ENCODE measurements around the gene NRROS.
A peak's percentile ranks its signal among the peaks of the same experiment; 100 is the strongest.
"Not testable (repeated sequence)": the region's sequence is repeated elsewhere in the genome, so short reads cannot be mapped to it uniquely, and the experiment has no call there.

Gene NRROS

GRCh38 chr3:196639483-196640296 is at the start of gene NRROS:
Gene NRROS, plus strand, starts transcription at chr3:196639694. Its CDS starts 14,846 bp downstream, at chr3:196654540.
- DNase-seq (ENCODE audit: low spot score), result peak; percentile 24

- no peak for DNase-seq (ENCODE audit: low spot score)
Observed at GRCh38 chr3:196590279-196590678, 49.2 kb upstream of the NRROS start.

- no peak for DNase-seq (ENCODE audit: low spot score)
Observed at GRCh38 chr3:196596355-196596754, 43.1 kb upstream of the NRROS start.

GRCh38 chr3:196597971-196598733 is 41.3 kb upstream of the NRROS start:
- not testable (repeated sequence) for DNase-seq (ENCODE audit: low spot score)

- no peak for DNase-seq (ENCODE audit: low spot score)
Observed at GRCh38 chr3:196599734-196600128, 39.8 kb upstream of the NRROS start.

GRCh38 chr3:196600359-196600758 is 39.1 kb upstream of the NRROS start:
- DNase-seq (ENCODE audit: low spot score), result no peak

GRCh38 chr3:196602673-196603072 is 36.8 kb upstream of the NRROS start:
- DNase-seq (ENCODE audit: low spot score), result no peak

- DNase-seq (ENCODE audit: low spot score), result no peak
Observed at GRCh38 chr3:196603683-196604082, 35.8 kb upstream of the NRROS start.

GRCh38 chr3:196604548-196604947 is 34.9 kb upstream of the NRROS start:
- DNase-seq (ENCODE audit: low spot score), result no peak

- no peak for DNase-seq (ENCODE audit: low spot score)
Observed at GRCh38 chr3:196608693-196609092, 30.8 kb upstream of the NRROS start.

- peak; percentile 90 for DNase-seq (ENCODE audit: low spot score)
Observed at GRCh38 chr3:196609343-196609775, 30.1 kb upstream of the NRROS start.

- DNase-seq (ENCODE audit: low spot score), result peak; percentile 19
Observed at GRCh38 chr3:196609805-196610515, 29.5 kb upstream of the NRROS start.

GRCh38 chr3:196611761-196612483 is 27.6 kb upstream of the NRROS start:
- no peak for DNase-seq (ENCODE audit: low spot score)

- not testable (repeated sequence) for DNase-seq (ENCODE audit: low spot score)
Observed at GRCh38 chr3:196615234-196615633, 24.3 kb upstream of the NRROS start.

GRCh38 chr3:196617256-196617655 is 22.2 kb upstream of the NRROS start:
- DNase-seq (ENCODE audit: low spot score), result no peak

- DNase-seq (ENCODE audit: low spot score), result no peak
Observed at GRCh38 chr3:196619223-196619622, 20.3 kb upstream of the NRROS start.

- DNase-seq (ENCODE audit: low spot score), result not testable (repeated sequence)
Observed at GRCh38 chr3:196619627-196620026, 19.9 kb upstream of the NRROS start.

- no peak for DNase-seq (ENCODE audit: low spot score)
Observed at GRCh38 chr3:196620161-196620604, 19.3 kb upstream of the NRROS start.

- DNase-seq (ENCODE audit: low spot score), result no peak
Observed at GRCh38 chr3:196620684-196621083, 18.8 kb upstream of the NRROS start.

GRCh38 chr3:196621611-196622010 is 17.9 kb upstream of the NRROS start:
- no peak for DNase-seq (ENCODE audit: low spot score)

GRCh38 chr3:196624067-196624790 is 15.3 kb upstream of the NRROS start:
- no peak for DNase-seq (ENCODE audit: low spot score)

Measured in hematopoietic multipotent progenitor cell treated with erythropoietin and hydrocortisone succinate and interleukin-3 and kit ligand, for 17 days (in vitro differentiated cells).